Measurements from ENCODE around the gene SLC17A5.
"Not testable (repeated sequence)": the region's sequence is repeated elsewhere in the genome, so short reads cannot be mapped to it uniquely, and the experiment has no call there.

Gene SLC17A5, protein sequence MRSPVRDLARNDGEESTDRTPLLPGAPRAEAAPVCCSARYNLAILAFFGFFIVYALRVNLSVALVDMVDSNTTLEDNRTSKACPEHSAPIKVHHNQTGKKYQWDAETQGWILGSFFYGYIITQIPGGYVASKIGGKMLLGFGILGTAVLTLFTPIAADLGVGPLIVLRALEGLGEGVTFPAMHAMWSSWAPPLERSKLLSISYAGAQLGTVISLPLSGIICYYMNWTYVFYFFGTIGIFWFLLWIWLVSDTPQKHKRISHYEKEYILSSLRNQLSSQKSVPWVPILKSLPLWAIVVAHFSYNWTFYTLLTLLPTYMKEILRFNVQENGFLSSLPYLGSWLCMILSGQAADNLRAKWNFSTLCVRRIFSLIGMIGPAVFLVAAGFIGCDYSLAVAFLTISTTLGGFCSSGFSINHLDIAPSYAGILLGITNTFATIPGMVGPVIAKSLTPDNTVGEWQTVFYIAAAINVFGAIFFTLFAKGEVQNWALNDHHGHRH

GRCh38 chr6:73653571-73654424 lies at the start of gene SLC17A5:
Gene SLC17A5, minus strand, starts transcription at chr6:73653992. Its CDS starts 106 bp downstream, at chr6:73653886.
- peak; percentile 85 to 94 for DNase-seq

DNA sequence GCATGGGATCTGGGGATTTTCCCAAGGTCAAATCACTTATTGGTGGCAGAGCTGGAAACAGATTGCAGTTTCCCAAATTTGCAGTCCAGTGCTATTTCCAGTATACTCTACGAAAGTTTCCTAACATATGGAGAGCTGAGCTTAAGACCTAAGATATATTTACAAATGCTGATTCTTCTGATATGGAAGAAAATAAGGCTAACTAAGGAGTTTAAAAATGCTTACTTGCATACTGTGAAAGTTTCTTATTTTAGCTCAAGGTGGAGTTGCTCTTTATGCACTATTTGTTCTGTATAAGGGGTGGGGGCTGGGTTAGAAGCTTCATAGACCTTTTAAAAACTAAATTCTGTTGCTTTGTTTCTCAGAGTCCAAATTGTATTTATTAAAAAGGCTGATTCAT lies 49.7 kb upstream of the SLC17A5 start:
- no peak for DNase-seq

GRCh38 chr6:73702444-73702843 lies 48.7 kb upstream of the SLC17A5 start:
- no peak for DNase-seq

DNA sequence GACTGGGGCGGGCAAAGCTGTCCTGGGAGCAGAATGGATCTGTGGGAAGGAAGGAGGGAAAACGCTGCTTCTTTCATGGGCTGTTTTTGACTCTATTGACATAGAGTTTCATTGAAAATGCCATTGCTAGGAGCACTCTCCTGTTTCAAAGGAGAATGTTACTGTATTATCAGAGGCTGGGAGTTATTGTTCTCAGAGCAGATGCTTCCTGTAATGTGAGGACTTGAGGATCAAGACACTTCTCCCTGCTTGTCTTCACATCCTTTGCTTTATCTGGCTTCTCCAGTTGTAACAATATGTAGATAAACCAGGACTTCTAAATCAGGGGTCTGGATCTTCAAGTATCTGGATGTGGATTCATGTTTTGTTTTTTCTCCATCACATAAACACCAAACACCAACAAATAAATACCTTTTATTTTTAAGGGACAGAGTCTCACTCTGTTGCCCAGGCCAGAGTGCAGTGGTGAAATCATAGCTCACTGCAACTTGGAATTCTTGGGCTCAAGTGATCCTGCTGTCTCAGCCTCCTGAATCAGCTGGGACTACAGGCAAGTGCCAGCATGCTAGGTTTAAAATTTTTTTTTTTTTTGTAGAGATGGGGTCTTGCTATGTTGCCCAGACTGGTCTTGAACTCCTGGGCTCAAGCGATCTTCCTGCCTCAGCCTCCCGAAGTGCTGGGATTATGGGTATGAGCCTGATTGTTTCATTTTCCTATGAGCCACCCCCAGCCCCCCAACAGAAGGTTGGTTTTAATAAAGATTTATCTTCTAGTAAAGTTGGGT lies 46.1 kb upstream of the SLC17A5 start:
- DNase-seq: no peak

GRCh38 chr6:73696966-73697655 lies 43.3 kb upstream of the SLC17A5 start:
- no peak for DNase-seq

DNA sequence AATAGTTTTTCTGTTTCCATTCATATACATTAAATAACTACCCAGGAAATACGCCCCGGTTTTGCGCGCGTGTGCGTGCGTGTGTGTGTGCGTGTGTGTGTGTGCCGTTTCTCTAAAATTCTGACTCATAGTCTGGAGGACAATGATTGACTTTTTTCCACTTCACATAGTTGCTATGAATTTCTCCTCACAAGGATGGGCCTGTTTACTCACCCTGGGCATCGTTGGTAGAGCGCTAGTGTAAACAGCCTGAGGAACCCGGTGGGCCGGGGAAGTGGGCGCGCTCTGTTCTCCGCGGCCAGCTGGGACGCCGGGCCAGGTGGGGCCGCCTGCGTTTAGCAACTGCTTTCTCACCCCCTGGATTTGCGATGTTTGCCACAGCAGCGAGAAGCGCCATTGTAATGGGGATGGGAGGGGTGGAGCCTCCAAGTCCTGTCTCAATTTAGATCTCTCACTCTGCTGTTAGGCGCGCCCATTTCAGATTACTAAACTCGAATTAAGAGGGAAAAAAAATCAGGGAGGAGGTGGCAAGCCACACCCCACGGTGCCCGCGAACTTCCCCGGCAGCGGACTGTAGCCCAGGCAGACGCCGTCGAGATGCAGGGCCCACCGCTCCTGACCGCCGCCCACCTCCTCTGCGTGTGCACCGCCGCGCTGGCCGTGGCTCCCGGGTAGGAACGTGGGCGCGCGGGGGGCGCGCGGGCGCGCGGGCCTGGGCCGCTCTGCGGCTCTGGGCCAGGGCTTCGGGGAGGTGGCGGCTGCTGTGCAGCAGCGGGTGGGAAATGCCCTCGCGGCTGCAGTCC lies 42.0 kb upstream of the SLC17A5 start, which contains the start of gene CD109:
CD109 (plus strand) TSS at position 585 of the 803 bp plus-strand sequence; CDS start at position 598, 13 bp downstream.
- DNase-seq: peak; percentile 4 to 45

DNA sequence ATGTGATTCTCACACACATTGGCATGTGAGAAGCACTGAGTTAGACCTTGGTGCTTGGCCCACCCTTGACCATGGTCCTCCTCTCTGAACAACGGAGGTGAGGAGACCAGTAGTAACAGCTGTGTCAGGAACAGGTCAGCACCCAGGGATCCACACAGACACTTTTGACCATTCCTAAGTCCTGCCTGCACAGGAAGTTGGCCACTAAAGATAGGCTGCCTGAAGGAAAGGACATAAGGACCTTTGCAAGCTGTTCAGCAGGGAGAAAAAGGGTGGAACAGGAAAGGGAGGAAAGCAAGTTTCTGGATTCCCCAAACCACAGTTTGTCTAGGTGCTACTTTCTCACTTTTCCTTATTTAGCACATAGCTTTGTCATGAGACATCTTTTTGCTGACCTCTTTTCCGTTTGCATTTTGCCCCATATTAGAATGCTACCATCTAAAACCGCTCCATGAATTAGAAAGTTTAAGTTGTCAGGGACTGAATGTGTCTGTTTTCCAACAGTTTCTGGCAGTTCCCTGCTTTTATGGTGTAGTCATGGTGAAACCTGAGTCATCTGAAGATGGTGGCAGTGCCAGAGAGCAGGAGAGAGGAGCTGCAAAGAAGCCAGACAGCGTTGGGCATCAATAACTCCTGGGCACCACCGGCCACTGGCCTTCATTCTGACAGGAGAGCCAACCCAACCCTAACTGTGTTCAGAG lies 41.1 kb upstream of the SLC17A5 start:
- no peak for DNase-seq

- DNase-seq: no peak
These were observed 37.7 kb upstream of the SLC17A5 start for GRCh38 chr6:73691512-73691911.

GRCh38 chr6:73690056-73690455 lies 36.3 kb upstream of the SLC17A5 start:
- no peak for DNase-seq

GRCh38 chr6:73688351-73688750 lies 34.6 kb upstream of the SLC17A5 start:
- no peak for DNase-seq

DNA sequence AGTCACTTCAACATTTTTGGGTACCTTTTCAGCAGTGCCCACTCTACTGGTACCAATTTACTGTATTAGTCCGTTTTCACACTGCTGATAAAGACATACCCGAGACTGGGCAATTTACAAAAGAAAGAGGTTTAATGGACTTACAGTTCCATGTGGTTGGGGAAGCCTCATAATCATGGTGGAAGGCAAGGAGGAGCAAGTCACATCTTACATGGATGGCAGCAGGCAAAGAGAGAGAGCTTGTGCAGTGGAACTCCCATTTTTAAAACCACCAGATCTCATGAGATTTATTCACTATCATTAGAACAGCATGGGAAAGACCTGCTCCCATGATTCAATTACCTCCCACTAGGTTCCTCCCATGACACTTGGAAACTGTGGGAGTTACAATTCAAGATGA lies 29.8 kb upstream of the SLC17A5 start:
- DNase-seq: not testable (repeated sequence)

DNA sequence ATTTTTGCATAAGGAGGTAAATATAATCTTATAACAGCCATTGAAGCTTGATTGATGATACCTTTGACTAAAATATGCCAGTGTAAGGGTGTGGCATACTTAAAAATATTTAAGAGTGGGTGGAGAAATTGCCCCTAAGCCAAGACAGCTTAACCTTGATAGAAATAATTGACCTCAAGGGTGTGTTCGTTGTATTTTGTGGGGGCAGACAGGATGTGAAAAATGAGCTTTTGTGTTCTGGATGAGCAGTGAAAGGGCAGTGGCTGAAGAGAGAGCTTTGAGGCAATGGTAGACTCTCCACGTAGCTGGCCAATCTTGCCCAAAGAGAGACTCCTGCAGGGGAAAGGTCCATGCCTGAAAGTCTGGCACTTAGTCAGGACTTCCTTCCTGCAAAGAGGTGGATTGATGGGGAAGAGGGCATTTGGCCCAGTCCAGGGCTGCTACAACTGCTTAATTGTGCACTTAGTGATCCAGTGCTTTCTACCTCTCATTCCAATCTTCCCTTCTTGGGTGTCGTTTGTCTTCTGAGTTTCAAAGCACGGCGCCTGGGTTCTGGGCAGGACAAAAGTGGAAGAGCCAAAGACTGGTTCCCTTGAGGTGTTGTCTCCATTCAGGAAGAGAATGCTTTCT lies 26.6 kb upstream of the SLC17A5 start:
- no peak for DNase-seq

DNA sequence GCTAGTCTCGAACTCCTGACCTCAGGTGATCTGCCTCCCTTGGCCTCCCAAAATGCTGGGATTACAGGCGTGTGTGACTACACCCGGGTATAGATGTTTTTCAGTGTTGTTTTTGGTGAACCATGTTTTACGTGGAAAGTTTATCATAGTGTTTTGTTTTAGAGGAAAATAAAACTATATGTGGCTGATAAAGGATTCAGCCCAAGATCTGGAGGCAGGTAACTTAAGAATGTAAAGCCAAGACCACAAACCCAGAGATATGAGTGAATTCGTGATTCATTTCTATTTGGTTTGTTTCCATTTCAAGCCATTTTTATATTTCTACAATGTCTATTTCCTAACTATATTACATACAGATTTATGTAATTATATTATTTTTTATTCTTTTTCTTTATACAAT lies 26.1 kb upstream of the SLC17A5 start:
- DNase-seq: not testable (repeated sequence)

GRCh38 chr6:73679009-73679408 lies 25.2 kb upstream of the SLC17A5 start:
- DNase-seq: no peak

DNA sequence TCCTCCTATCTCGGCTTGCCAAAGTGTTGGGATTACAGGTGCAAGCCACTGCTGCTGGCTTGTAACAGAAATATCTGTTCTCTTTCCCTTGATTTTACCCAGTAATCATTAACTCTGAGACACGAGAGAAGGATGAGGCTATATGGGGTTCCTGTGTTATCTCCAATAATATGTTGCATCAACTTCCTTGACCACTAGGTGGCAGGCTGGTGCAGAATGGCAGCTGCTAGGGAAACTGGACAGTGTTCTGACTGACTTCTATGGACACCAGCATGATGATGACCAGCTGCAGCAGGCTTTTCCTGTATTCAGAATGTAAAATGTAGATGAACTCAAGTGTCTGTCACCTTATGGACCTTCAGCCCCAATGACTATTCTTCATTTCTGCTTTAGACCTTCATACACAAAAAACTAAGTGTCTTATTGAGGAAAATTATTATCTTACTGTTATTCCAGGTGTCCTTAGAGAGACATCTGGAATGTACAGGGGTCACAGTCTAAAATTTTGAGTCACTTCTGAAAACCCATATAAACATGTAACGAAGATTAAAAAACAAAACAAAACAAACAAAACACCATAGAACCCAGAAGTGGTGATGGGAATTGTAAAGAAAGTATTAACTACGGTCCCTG lies 21.8 kb upstream of the SLC17A5 start:
- peak in 1 of 2 experiments; percentile 77 for DNase-seq

- DNase-seq: no peak
These were observed 18.3 kb upstream of the SLC17A5 start for GRCh38 chr6:73671911-73672685.

GRCh38 chr6:73669005-73669404 lies 15.2 kb upstream of the SLC17A5 start:
- no peak for DNase-seq

DNA sequence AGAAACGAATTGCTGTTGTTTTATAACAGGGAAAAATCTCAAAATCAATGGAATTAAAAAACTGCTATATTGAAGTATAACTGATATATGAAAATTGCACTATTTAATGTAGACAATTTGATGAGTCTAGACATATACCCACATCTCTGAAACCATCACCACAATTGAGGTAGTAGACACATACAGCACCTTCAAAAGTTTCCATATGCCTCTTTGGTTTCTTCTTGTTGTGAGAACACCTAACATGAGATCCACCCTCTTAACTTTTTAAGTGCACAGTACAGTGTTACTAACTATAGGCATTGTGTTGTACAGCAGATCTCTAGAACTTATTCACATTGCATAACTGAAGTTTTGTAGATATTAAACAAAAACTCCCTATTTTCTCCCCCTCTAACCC lies 14.0 kb upstream of the SLC17A5 start:
- no peak for DNase-seq

DNA sequence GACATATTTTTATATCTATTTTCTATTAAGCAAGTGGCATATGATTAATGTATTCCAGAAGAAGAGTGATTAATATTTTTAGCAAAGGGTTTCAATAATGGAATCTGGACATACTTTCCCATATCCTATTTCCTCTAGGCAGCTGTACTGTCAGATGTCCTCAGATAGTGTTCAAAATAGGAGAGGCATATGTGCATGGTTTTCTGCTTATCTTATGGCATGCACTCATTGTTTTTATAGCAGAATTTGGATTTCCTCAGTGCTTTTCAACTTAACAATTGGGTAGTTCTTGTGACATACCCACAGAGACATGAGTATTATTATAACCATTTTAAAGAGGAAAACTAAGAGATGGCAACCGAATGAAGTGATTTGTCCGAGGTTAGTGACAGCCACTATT lies 12.6 kb upstream of the SLC17A5 start:
- DNase-seq: no peak

Data from NCI-H526 (cell line).